Measurements from ENCODE around the gene SNX8. TPM values are rescaled to one million over a fixed set of nuclear protein-coding genes. Genes with fewer than 3 reads are reported as not detected.

SNX8 gene
- total and polyA plus RNA-seq, 2 of the 4 experiments (the other 2 are of a cell fraction), result 7.7 to 55.9 TPM

- TF ChIP-seq MXI1 (IDR thresholded peaks at IDR 0.05; ENCODE audit: borderline replicate concordance, low read depth, low read length), result no peak
- no peak for TF ChIP-seq BHLHE40 (IDR thresholded peaks at IDR 0.05; ENCODE audit: low read depth, low read length)
- TF ChIP-seq MAZ (IDR thresholded peaks at IDR 0.05; ENCODE audit: borderline replicate concordance, low read depth, low read length), result no peak
- TF ChIP-seq RAD21 (IDR thresholded peaks at IDR 0.05; ENCODE audit: low read length), result no peak
- TF ChIP-seq POLR2A (IDR thresholded peaks at IDR 0.05; ENCODE audit: low read depth, low read length), result no peak
- TF ChIP-seq CTCF (conservative IDR thresholded peaks at IDR 0.05; ENCODE audit: low read depth, low read length), result no peak
- TF ChIP-seq MAFK (IDR thresholded peaks at IDR 0.05; ENCODE audit: low read depth, low read length), result no peak
- TF ChIP-seq ELK1 (IDR thresholded peaks at IDR 0.05; ENCODE audit: borderline replicate concordance, low read depth, low read length), result no peak
- TF ChIP-seq USF2 (IDR thresholded peaks at IDR 0.05; ENCODE audit: low read depth, low read length), result no peak
- no peak for TF ChIP-seq SMC3 (IDR thresholded peaks at IDR 0.05; ENCODE audit: low read depth, low read length)
- TF ChIP-seq FOS (IDR thresholded peaks at IDR 0.05; ENCODE audit: low read depth, low read length), result no peak
- no peak for TF ChIP-seq RCOR1 (IDR thresholded peaks at IDR 0.05; ENCODE audit: insufficient replicate concordance, low read length)
- no peak for TF ChIP-seq NFE2L2 (IDR thresholded peaks at IDR 0.05; ENCODE audit: low read depth, low read length)
- no peak for TF ChIP-seq CEBPB (IDR thresholded peaks at IDR 0.05; ENCODE audit: low read depth, low read length)
- TF ChIP-seq CHD1 (IDR thresholded peaks at IDR 0.05; ENCODE audit: low read depth, low read length), result no peak
- no peak for DNase-seq
- Histone ChIP-seq H4K8ac (ENCODE audit: low read depth in 2 of 2, low read length in 2 of 2) (no peak overlapping the region), H3K18ac (ENCODE audit: low read depth, low read length) (no peak overlapping the region), H2BK15ac (ENCODE audit: low read depth, low read length) (no peak overlapping the region), H2AFZ (replicated peaks; ENCODE audit: low read length, poor library complexity) (no peak overlapping the region), H3K23ac (ENCODE audit: low read depth, low read length) (no peak overlapping the region), H3K14ac (replicated peaks; ENCODE audit: low read depth, low read length) (no peak overlapping the region), H2AK9ac (replicated peaks; ENCODE audit: low read depth, low read length, poor library complexity) (peak overlapping the region; percentile 9), H3K56ac (ENCODE audit: extremely low read depth, insufficient read depth, low read length) (no peak overlapping the region), H3K4me3 (ENCODE audit: insufficient read depth, low read depth, low read length) (no peak overlapping the region), H3K4me1 (ENCODE audit: control insufficient read depth, insufficient read depth, low read length) (peaks cover 13% of the 10 kb centered on the region), H3K36me3 (ENCODE audit: control insufficient read depth, insufficient read depth, low read length) (peaks cover under 1% of the 10 kb centered on the region; the same call in 1 of the 2 replicates), H2BK120ac (ENCODE audit: low read depth, low read length) (no peak overlapping the region), H3K9ac (ENCODE audit: low read depth, low read length) (no peak overlapping the region), H3K79me1 (ENCODE audit: low read depth in 1 of 2, low read length in 2 of 2) (peaks cover 22 to 56% of the 10 kb centered on the region in 2 experiments), H3K27ac (ENCODE audit: insufficient read depth, low read length) (no peak overlapping the region), H2AK5ac (ENCODE audit: low read depth, low read length) (no peak overlapping the region), H3K4me2 (ENCODE audit: low read depth, low read length) (no peak overlapping the region), H4K20me1 (ENCODE audit: insufficient read depth, low read length) (peaks cover 7% of the 10 kb centered on the region; the same call in 1 of the 2 replicates), H4K5ac (ENCODE audit: low read depth, low read length) (no peak overlapping the region), H2BK5ac (ENCODE audit: low read depth, low read length, poor library complexity, severe bottlenecking) (no peak overlapping the region), H3K9me3 (ENCODE audit: control insufficient read depth, insufficient read depth, low read length) (no peaks in the 10 kb centered on the region), H3K4ac (ENCODE audit: low read depth, low read length) (no peak overlapping the region), H4K91ac (ENCODE audit: insufficient read depth, low read depth, low read length) (no peak overlapping the region), H3K9me1 (ENCODE audit: insufficient read depth, low read length) (peaks cover 26% of the 10 kb centered on the region), H3K27me3 (ENCODE audit: control insufficient read depth, insufficient read depth, low read length) (no peaks in the 10 kb centered on the region), H2BK20ac (ENCODE audit: low read depth, low read length) (no peak overlapping the region)
- in situ Hi-C loops (cut with MboI; ENCODE audit: low sequenced_read_pairs) (no loop called here), intact Hi-C loops (cut with micrococcal nuclease) (no loop called here), dilution Hi-C loops (cut with HindIII; ENCODE audit: low sequenced_read_pairs, unreplicated experiment) (no loop called here)
- ChIA-PET POLR2A (ENCODE audit: unreplicated experiment) (no interaction called here), CTCF (no interaction called here)
- ATAC-seq (ENCODE audit: low read depth), result no peak
- WGBS, 2 experiments (ENCODE audit: extremely low coverage in 2 of 2, insufficient read length in 1 of 2), result 100% methylated on average over 1 of the region's 25 CpGs; no CpG with 5 or more reads in 1 of the 2 experiments
- no TSS peak for BruUV-seq (replicated peaks)
These were observed 69.7 kb downstream of the SNX8 start for GRCh38 chr7:2244404-2244995.

Measured in IMR-90 (cell line).